GM19351 (cell line): ENCODE results near the gene PLXNC1.

ENCODE experiments used
- ATAC-seq: cut with Tn5 transposase; IDR thresholded peaks from one replicate; pipeline ENCODE4 v1.9.1; 2021; ENCODE audit warnings: mild to moderate bottlenecking, moderate library complexity; ENCODE audit not compliant: unreplicated experiment

Gene PLXNC1

GRCh38 chr12:94157181-94157580 is 8.8 kb downstream of the PLXNC1 start:
- no peak for ATAC-seq

- ATAC-seq, result peak; percentile 76
These were observed 9.6 kb downstream of the PLXNC1 start for GRCh38 chr12:94157981-94158411.

GRCh38 chr12:94158666-94159065 is 10.3 kb downstream of the PLXNC1 start:
- no peak for ATAC-seq

- ATAC-seq, result no peak
These were observed 13.7 kb downstream of the PLXNC1 start for GRCh38 chr12:94162108-94162507.

- ATAC-seq, result no peak
These were observed 15.5 kb downstream of the PLXNC1 start for GRCh38 chr12:94163850-94164249.

- no peak for ATAC-seq
These were observed 16.8 kb downstream of the PLXNC1 start for GRCh38 chr12:94165138-94165537.

- no peak for ATAC-seq
These were observed 17.4 kb downstream of the PLXNC1 start for GRCh38 chr12:94165670-94166364.

- no peak for ATAC-seq
These were observed 18.8 kb downstream of the PLXNC1 start for GRCh38 chr12:94167071-94167755.

- no peak for ATAC-seq
These were observed 19.5 kb downstream of the PLXNC1 start for GRCh38 chr12:94167756-94168416.

- no peak for ATAC-seq
These were observed 21.1 kb downstream of the PLXNC1 start for GRCh38 chr12:94169495-94169894.

GRCh38 chr12:94169966-94170689 is 21.8 kb downstream of the PLXNC1 start:
- ATAC-seq, result no peak

- no peak for ATAC-seq
These were observed 22.6 kb downstream of the PLXNC1 start for GRCh38 chr12:94170690-94171594.

GRCh38 chr12:94171595-94171930 is 23.2 kb downstream of the PLXNC1 start:
- ATAC-seq, result no peak

- ATAC-seq, result no peak
These were observed 23.7 kb downstream of the PLXNC1 start for GRCh38 chr12:94172031-94172430.

- peak; percentile 34 for ATAC-seq
These were observed 24.6 kb downstream of the PLXNC1 start for GRCh38 chr12:94172973-94173372.

- ATAC-seq, result peak; percentile 57
These were observed 25.4 kb downstream of the PLXNC1 start for GRCh38 chr12:94173660-94174265.

- peak; percentile 30 for ATAC-seq
These were observed 26.2 kb downstream of the PLXNC1 start for GRCh38 chr12:94174576-94174975.

GRCh38 chr12:94175763-94176668 is 27.6 kb downstream of the PLXNC1 start:
- peak; percentile 31 for ATAC-seq

- ATAC-seq, result no peak
These were observed 29.7 kb downstream of the PLXNC1 start for GRCh38 chr12:94178054-94178453.
